Measurements from ENCODE around the gene UNC119B.

The UNC119B gene

GRCh38 chr12:120741476-120742421 is 31.5 kb downstream of the UNC119B start:
- no peak for DNase-seq

GRCh38 chr12:120744922-120745493 is 34.8 kb downstream of the UNC119B start:
- DNase-seq = no peak

GRCh38 chr12:120748242-120748641 is 38.0 kb downstream of the UNC119B start:
- no peak for DNase-seq

- DNase-seq = no peak
Measured at GRCh38 chr12:120749256-120749655, 39.0 kb downstream of the UNC119B start.

- no peak for DNase-seq
Measured at GRCh38 chr12:120750806-120751205, 40.5 kb downstream of the UNC119B start.

GRCh38 chr12:120751389-120751788 is 41.1 kb downstream of the UNC119B start:
- DNase-seq = no peak

- DNase-seq = no peak
Measured at GRCh38 chr12:120754792-120755191, 44.5 kb downstream of the UNC119B start.

- no peak for DNase-seq
Measured at GRCh38 chr12:120755269-120755668, 45.0 kb downstream of the UNC119B start.

GRCh38 chr12:120757226-120757742 is 47.0 kb downstream of the UNC119B start:
- DNase-seq = no peak

GRCh38 chr12:120757949-120758348 is 47.7 kb downstream of the UNC119B start:
- DNase-seq = no peak

GRCh38 chr12:120758798-120759590 is 48.7 kb downstream of the UNC119B start:
- DNase-seq = no peak

- DNase-seq = no peak
Measured at GRCh38 chr12:120759591-120760348, 49.5 kb downstream of the UNC119B start.

- DNase-seq = no peak
Measured at GRCh38 chr12:120760349-120761254, 50.3 kb downstream of the UNC119B start.

GRCh38 chr12:120761519-120761934 is 51.3 kb downstream of the UNC119B start:
- DNase-seq = no peak

GRCh38 chr12:120762086-120762485 is 51.8 kb downstream of the UNC119B start:
- DNase-seq = no peak

GRCh38 chr12:120763250-120763649 is 53.0 kb downstream of the UNC119B start:
- peak; percentile 29 for DNase-seq

GRCh38 chr12:120764816-120765215 is 54.6 kb downstream of the UNC119B start:
- DNase-seq = peak; percentile 30

GRCh38 chr12:120766566-120766965 is 56.3 kb downstream of the UNC119B start:
- DNase-seq = no peak

- no peak for DNase-seq
Measured at GRCh38 chr12:120767071-120768024, 57.1 kb downstream of the UNC119B start.

GRCh38 chr12:120771097-120771496 is 60.8 kb downstream of the UNC119B start:
- DNase-seq = no peak

Data from activated CD8-positive, alpha-beta memory T cell treated with anti-CD3 and anti-CD28 coated beads, Interleukin-2, amount 50 U/mL, for 48 hours (primary cell).